CD4-positive, alpha-beta T cell (primary cell): ENCODE measurements around the gene PKD1. TPM values are rescaled to one million over a fixed set of nuclear protein-coding genes. Genes with fewer than 3 reads are reported as not detected.

Experiments
- ATAC-seq: fragments of 200-7000 bp; cut with Tn5 transposase; one replicate; pipeline ENCODE4 v1.10.0; 2022; ENCODE audit warnings: mild to moderate bottlenecking; ENCODE audit not compliant: poor library complexity
- CTCF ChIA-PET: fragments of 350-600 bp; sonication (Branson Sonifier 250); formaldehyde crosslinking; loops from one replicate; lab custom pipeline; 2021; ENCODE audit warnings: antibody characterized with exemption, inconsistent platforms; lab: Charles Lee
- POLR2A ChIA-PET: fragments of 350-600 bp; sonication (Branson Sonifier 250); formaldehyde crosslinking; loops from one replicate; lab custom pipeline; 2021; ENCODE audit warnings: antibody characterized with exemption, inconsistent platforms; lab: Charles Lee
- DNase-seq, 14 experiments: peaks; one replicate each; pipeline ENCODE4 v3.0.0-alpha.2; 2013 to 2020; ENCODE audit warnings: mixed read lengths in 2 of 14
- H3K27ac ChIP-seq, 2 donors: one replicate each; pipeline versions ENCODE4 v1.5.1 to v1.7.0; 2013; ENCODE audit warnings: low read length in 2 of 2, low read depth in 1 of 2, mild to moderate bottlenecking in 1 of 2
- H3K27me3 ChIP-seq, 2 experiments: 1 replicate in 1 of 2; 2 replicates in 1 of 2; pipeline versions ENCODE4 v1.6.1 to v1.7.0; 2013; ENCODE audit warnings: low read length in 2 of 2, control low read depth in 1 of 2, mild to moderate bottlenecking in 1 of 2, moderate library complexity in 1 of 2; ENCODE audit not compliant: insufficient read depth in 2 of 2, control insufficient read depth in 1 of 2
- H3K36me3 ChIP-seq: one replicate; pipeline ENCODE4 v1.6.1; 2013; ENCODE audit warnings: low read length, control low read depth; ENCODE audit not compliant: insufficient read depth
- H3K4me1 ChIP-seq: one replicate; pipeline ENCODE4 v1.6.1; 2013; ENCODE audit warnings: low read length, control low read depth; ENCODE audit not compliant: insufficient read depth
- H3K4me3 ChIP-seq: one replicate; pipeline ENCODE4 v1.5.1; 2013; ENCODE audit warnings: mild to moderate bottlenecking, low read length, moderate library complexity
- H3K9me3 ChIP-seq, 2 experiments: 1 replicate in 1 of 2; 2 replicates in 1 of 2; pipeline versions ENCODE4 v1.6.1 to v1.7.0; 2013; ENCODE audit warnings: low read length in 2 of 2, mild to moderate bottlenecking in 2 of 2, control low read depth in 1 of 2, moderate library complexity in 1 of 2; ENCODE audit not compliant: control insufficient read depth in 1 of 2, insufficient read depth in 1 of 2
- H3K27ac Mint-ChIP-seq: one replicate; pipeline ENCODE4 v1.8.0; 2020; ENCODE audit warnings: mixed read lengths
- H3K27me3 Mint-ChIP-seq: one replicate; pipeline ENCODE4 v1.8.0; 2021; ENCODE audit warnings: mixed read lengths
- H3K36me3 Mint-ChIP-seq: one replicate; pipeline ENCODE4 v1.8.0; 2021; ENCODE audit warnings: low read depth, mixed read lengths
- H3K4me1 Mint-ChIP-seq: one replicate; pipeline ENCODE4 v1.8.0; 2021; ENCODE audit warnings: low read depth, mixed read lengths
- H3K4me3 Mint-ChIP-seq: one replicate; pipeline ENCODE4 v1.8.0; 2020; ENCODE audit warnings: mild to moderate bottlenecking, mixed read lengths
- H3K9me3 Mint-ChIP-seq: one replicate; pipeline ENCODE4 v1.8.0; 2020; ENCODE audit warnings: mixed read lengths
- intact Hi-C, 2 experiments: fragments of 100-400 bp; cut with DNase I in 1 of 2; cut with micrococcal nuclease in 1 of 2; formaldehyde crosslinking; loops; one replicate each; pipeline versions ENCODE4 v1.15.1 to v1.9.0; 2023 to 2025; cut with DNase I, micrococcal nuclease
- total RNA-seq, 174 experiments: library from RNA in 2 of 174; stranded (reverse) in 2 of 174; gene quantifications; one replicate each; pipeline ENCODE4 v1.2.3 and lab custom pipeline; 2021 to 2026
- TF ChIP-seq, protein P1 (sequence below): fragments of 200-600 bp; IDR thresholded peaks from one replicate; pipeline ENCODE4 v1.8.0; 2022; ENCODE audit warnings: antibody characterized with exemption, mild to moderate bottlenecking

PKD1 gene
- total RNA-seq, 2 experiments from 2014 or later = 80.3 to 85.6 TPM

DNA sequence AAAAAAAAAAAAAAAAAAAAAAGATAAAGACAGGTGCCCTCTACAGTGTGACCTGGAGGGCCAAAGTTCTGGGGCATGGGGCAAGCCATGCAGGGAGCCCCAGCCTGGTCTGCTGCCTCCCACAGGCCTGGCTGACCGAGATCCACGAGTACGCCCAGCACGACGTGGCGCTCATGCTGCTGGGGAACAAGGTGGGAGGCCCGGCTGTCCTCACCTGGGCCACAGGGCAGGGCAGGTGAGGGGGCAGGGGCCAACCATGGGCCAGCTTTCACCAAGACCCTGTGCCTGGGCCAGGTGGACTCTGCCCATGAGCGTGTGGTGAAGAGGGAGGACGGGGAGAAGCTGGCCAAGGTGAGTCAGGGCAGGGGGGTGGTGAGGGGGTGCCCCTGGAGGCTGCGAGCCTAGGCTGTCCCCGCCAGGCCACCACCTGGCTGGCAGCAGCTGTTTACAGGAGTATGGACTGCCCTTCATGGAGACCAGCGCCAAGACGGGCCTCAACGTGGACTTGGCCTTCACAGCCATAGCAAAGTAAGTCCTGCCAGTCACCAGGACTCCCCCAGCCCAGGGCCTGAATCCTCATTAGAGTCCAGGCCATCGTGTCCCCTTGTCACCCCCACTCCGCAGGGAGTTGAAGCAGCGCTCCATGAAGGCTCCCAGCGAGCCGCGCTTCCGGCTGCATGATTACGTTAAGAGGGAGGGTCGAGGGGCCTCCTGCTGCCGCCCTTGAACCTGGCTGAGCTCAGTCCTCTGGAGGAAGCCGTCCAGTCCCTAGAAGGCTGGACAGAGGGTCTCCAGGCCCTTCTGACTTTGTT is 17.2 kb upstream of the PKD1 start:
- H3K27ac ChIP-seq = no peak overlapping the region
- CTCF ChIA-PET = interaction anchor here (0.6 to 2.0 kb wide), 7 partner anchors 12 to 149 kb away, joined by 3 to 9 read pairs (median 3); no protein-coding TSS in a partner anchor
- POLR2A ChIA-PET = interaction anchor here (0.9 to 2.8 kb wide), 6 partner anchors 13 to 188 kb away, joined by 3 to 33 read pairs (median 4); partner anchors contain the start of genes NTHL1, PKD1, RPS2 and TBL3

DNA sequence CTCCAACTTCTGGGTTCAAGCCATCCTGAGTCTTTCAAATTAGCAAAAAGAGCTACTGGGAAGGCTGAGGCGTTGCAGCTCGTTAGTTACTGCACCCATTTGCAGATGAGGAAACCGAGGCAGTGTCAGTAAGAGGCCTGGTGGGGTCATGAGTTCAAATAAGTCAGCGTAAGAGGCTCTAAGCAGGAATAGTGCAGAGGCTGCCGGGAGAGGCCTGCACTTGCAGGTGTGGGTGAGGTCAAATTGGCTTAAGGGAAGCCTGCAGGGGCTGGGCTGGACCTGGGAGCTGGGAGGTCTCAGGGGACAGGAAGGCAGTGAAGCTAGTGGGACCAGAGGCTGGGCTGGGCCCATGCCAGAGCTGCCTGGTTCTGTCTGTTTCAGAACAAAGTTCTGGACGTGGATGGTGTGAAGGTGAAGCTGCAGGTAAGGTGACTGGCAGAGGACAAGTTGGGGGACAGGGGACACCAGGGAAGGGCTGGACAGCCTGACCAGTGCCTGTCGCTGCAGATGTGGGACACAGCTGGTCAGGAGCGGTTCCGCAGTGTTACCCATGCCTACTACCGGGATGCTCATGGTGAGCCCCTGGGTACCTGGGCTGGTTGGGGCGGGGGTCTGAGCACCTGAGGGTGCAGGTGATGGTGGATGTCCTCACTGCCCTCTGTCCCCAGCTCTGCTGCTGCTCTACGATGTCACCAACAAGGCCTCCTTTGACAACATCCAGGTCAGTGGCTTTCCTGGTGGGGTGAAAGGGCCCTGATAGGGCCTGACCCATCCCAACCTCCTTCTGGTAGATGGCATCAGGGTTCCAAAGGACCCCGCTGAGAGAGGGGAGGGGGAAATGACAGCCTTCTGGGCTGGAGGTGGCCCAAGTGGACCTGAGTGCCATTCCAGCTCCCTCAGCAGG is 15.7 kb upstream of the PKD1 start:
- TF ChIP-seq, protein P1, sequence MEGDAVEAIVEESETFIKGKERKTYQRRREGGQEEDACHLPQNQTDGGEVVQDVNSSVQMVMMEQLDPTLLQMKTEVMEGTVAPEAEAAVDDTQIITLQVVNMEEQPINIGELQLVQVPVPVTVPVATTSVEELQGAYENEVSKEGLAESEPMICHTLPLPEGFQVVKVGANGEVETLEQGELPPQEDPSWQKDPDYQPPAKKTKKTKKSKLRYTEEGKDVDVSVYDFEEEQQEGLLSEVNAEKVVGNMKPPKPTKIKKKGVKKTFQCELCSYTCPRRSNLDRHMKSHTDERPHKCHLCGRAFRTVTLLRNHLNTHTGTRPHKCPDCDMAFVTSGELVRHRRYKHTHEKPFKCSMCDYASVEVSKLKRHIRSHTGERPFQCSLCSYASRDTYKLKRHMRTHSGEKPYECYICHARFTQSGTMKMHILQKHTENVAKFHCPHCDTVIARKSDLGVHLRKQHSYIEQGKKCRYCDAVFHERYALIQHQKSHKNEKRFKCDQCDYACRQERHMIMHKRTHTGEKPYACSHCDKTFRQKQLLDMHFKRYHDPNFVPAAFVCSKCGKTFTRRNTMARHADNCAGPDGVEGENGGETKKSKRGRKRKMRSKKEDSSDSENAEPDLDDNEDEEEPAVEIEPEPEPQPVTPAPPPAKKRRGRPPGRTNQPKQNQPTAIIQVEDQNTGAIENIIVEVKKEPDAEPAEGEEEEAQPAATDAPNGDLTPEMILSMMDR = no peak
- Mint-ChIP-seq H3K36me3 (peaks cover 19% of the 10 kb centered on the region), H3K9me3 (no peaks in the 10 kb centered on the region), H3K4me1 (peaks cover 37% of the 10 kb centered on the region), H3K4me3 (peak overlapping the region; percentile 62), H3K27me3 (no peaks in the 10 kb centered on the region), H3K27ac (no peak overlapping the region)
- intact Hi-C loops = loop anchor here (5.0 to 10.0 kb wide), 2 partner anchors 287 to 289 kb away; no protein-coding TSS in a partner anchor
- no peaks in the 10 kb centered on the region for H3K27me3 ChIP-seq
- no peak for DNase-seq
- H3K4me3 ChIP-seq = no peak overlapping the region
- peaks cover 15% of the 10 kb centered on the region for H3K36me3 ChIP-seq
- no peak overlapping the region for H3K27ac ChIP-seq
- peaks cover 78% of the 10 kb centered on the region for H3K4me1 ChIP-seq
- no peaks in the 10 kb centered on the region for H3K9me3 ChIP-seq
- ChIA-PET CTCF (interaction anchor here (1.5 to 2.0 kb wide), 3 partner anchors 11 to 129 kb away, joined by 3 to 9 read pairs (median 5); no protein-coding TSS in a partner anchor), POLR2A (interaction anchor here (2.4 kb wide), 1 partner anchor 11 kb away, joined by 10 read pairs; no protein-coding TSS in a partner anchor)
- no peak for ATAC-seq

More for the DNA sequence above, 17.2 kb upstream of the PKD1 start:
- H3K4me1 ChIP-seq = peaks cover 89% of the 10 kb centered on the region
- H3K36me3 ChIP-seq = peaks cover 17% of the 10 kb centered on the region
- peaks cover 19% of the 10 kb centered on the region for H3K36me3 Mint-ChIP-seq
- H3K4me3 Mint-ChIP-seq = peak overlapping the region; percentile 89
- H3K4me3 ChIP-seq = peak overlapping the region; percentile 71
- no peak for ATAC-seq
- H3K4me1 Mint-ChIP-seq = peaks cover 47% of the 10 kb centered on the region
- intact Hi-C loops = loop anchor here (1.0 to 10.0 kb wide), 4 partner anchors 130 to 291 kb away; partner anchors contain the start of gene NDUFB10 (in 1 of the 2)
- H3K27ac Mint-ChIP-seq = peak overlapping the region; percentile 75
- TF ChIP-seq, protein P1 = no peak
- H3K27me3 Mint-ChIP-seq = no peaks in the 10 kb centered on the region
- H3K9me3 ChIP-seq = no peaks in the 10 kb centered on the region
- no peaks in the 10 kb centered on the region for H3K9me3 Mint-ChIP-seq
- DNase-seq = peak in 1 of 14 experiments; percentile 48
- H3K27me3 ChIP-seq = no peaks in the 10 kb centered on the region
